ENCODE measurements around the gene TMC6. TPM values are rescaled to one million over a fixed set of nuclear protein-coding genes. Genes with fewer than 3 reads are reported as not detected.
"Not testable (repeated sequence)": the region's sequence is repeated elsewhere in the genome, so short reads cannot be mapped to it uniquely, and the experiment has no call there.

Gene TMC6
- polyA plus RNA-seq, 1 of the 3 experiments (the other 2 are of a cell fraction) = 5.5 TPM

DNA sequence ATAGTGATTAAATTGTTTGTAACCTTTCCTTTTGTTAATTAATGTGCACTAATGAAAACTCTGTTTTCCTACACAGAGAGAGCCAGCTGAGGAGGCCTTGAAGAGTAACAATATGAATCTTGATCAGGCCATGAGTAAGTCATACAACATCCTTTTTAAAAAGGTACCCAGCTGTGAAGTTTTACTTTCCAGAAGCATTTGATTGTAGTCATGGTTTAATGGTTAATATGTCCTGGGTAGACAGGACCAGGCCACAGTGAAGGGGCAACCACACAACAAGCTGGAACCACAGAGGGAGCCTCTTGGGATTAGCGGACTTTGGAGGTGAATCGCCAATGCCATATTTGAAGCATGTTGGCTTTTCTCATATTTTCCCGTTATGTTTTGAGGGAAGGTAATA is 55.6 kb downstream of the TMC6 start:
- H3K27ac ChIP-seq (ENCODE audit: low read depth in 2 of 2, low read length in 1 of 2) = no peak overlapping the region
- TF ChIP-seq GATA2 (CRISPR knock-in tag; IDR thresholded peaks at IDR 0.05) (no peak), SIN3A (IDR thresholded peaks at IDR 0.05; ENCODE audit: borderline replicate concordance, low read depth, low read length) (no peak), YY1 (IDR thresholded peaks at IDR 0.05; ENCODE audit: low read depth) (no peak)
- TF ChIP-seq, protein P1, sequence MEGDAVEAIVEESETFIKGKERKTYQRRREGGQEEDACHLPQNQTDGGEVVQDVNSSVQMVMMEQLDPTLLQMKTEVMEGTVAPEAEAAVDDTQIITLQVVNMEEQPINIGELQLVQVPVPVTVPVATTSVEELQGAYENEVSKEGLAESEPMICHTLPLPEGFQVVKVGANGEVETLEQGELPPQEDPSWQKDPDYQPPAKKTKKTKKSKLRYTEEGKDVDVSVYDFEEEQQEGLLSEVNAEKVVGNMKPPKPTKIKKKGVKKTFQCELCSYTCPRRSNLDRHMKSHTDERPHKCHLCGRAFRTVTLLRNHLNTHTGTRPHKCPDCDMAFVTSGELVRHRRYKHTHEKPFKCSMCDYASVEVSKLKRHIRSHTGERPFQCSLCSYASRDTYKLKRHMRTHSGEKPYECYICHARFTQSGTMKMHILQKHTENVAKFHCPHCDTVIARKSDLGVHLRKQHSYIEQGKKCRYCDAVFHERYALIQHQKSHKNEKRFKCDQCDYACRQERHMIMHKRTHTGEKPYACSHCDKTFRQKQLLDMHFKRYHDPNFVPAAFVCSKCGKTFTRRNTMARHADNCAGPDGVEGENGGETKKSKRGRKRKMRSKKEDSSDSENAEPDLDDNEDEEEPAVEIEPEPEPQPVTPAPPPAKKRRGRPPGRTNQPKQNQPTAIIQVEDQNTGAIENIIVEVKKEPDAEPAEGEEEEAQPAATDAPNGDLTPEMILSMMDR (IDR thresholded peaks at IDR 0.05) = no peak
- DNase-seq = no peak
- peaks cover 6% of the 10 kb centered on the region for H3F3A ChIP-seq (replicated peaks; ENCODE audit: insufficient read depth)
- H3K9ac ChIP-seq = no peak overlapping the region
- 96% methylated on average over 3 of the region's 3 CpGs for WGBS (ENCODE audit: low lambda C conversion rate)
- no peak overlapping the region for H3K4me3 ChIP-seq (ENCODE audit: low read depth in 2 of 2, low read length in 1 of 2)
- ChIA-PET POLR2A (no interaction called here), CTCF (interaction anchor here (1.4 to 2.3 kb wide), 4 partner anchors 11 to 54 kb away, joined by 4 to 12 read pairs (median 6); no protein-coding TSS in a partner anchor)
- H3K9me3 ChIP-seq = no peaks in the 10 kb centered on the region
- H3K36me3 ChIP-seq (replicated peaks in 1 of 2; ENCODE audit: control insufficient read depth in 1 of 2, insufficient read depth in 2 of 2, low read length in 1 of 2) = peaks cover 79 to 92% of the 10 kb centered on the region in 2 experiments
- no peaks in the 10 kb centered on the region for H4K20me1 ChIP-seq (ENCODE audit: insufficient read depth)
- H3K27me3 ChIP-seq (ENCODE audit: insufficient read depth) = no peaks in the 10 kb centered on the region
- H3K4me1 ChIP-seq (ENCODE audit: control insufficient read depth in 1 of 2, insufficient read depth in 2 of 2, low read depth in 1 of 2, low read length in 1 of 2) = no peaks in the 10 kb centered on the region
- H2AFZ ChIP-seq (ENCODE audit: low read depth) = no peak overlapping the region
- H3K9me2 ChIP-seq = no peaks in the 10 kb centered on the region
- H3K79me2 ChIP-seq (ENCODE audit: insufficient read depth) = no peaks in the 10 kb centered on the region
- H3K4me2 ChIP-seq = no peak overlapping the region

DNA sequence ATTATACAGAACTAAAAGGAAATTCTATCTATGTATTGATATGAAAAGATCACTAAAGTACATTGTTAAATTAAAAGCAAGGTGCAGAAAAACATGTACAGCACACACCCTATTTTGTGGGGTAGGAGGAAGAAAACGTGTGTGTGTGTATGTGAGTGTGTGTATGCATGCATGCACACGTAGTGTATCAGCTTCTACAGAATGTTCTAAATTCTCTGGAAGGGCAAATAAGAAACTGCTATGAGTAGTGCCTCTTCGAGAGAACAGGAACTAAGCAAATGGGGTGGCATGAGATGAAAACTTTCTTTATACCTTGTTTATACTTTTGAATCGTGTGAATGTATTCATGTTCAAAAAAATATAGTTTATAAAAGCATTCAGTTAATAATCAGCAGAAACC is 58.9 kb downstream of the TMC6 start:
- Histone ChIP-seq H2AFZ (ENCODE audit: low read depth) (no peak overlapping the region), H3K4me2 (no peak overlapping the region), H3K9me3 (no peaks in the 10 kb centered on the region), H3K9me2 (no peaks in the 10 kb centered on the region), H3K36me3 (replicated peaks in 1 of 2; ENCODE audit: control insufficient read depth in 1 of 2, insufficient read depth in 2 of 2, low read length in 1 of 2) (peaks cover 72 to 73% of the 10 kb centered on the region in 2 experiments), H3K9ac (no peak overlapping the region), H3K4me3 (ENCODE audit: low read depth in 2 of 2, low read length in 1 of 2) (no peak overlapping the region), H3K27ac (ENCODE audit: low read depth in 2 of 2, low read length in 1 of 2) (0 out of 4 replicates have a peak overlapping the region, but pooled peaks of 1 of the 2 experiments have one; percentile 1), H3K79me2 (ENCODE audit: insufficient read depth) (no peaks in the 10 kb centered on the region), H3F3A (replicated peaks; ENCODE audit: insufficient read depth) (peaks cover 6% of the 10 kb centered on the region), H4K20me1 (ENCODE audit: insufficient read depth) (no peaks in the 10 kb centered on the region), H3K27me3 (ENCODE audit: insufficient read depth) (no peaks in the 10 kb centered on the region), H3K4me1 (ENCODE audit: control insufficient read depth in 1 of 2, insufficient read depth in 2 of 2, low read depth in 1 of 2, low read length in 1 of 2) (no peaks in the 10 kb centered on the region)
- CTCF ChIA-PET = interaction anchor here (1.1 to 3.4 kb wide), 8 partner anchors 12 to 182 kb away, joined by 3 to 21 read pairs (median 5); no protein-coding TSS in a partner anchor
- DNase-seq = no peak
- POLR2A ChIA-PET = interaction anchor here (0.6 kb wide), 1 partner anchor 10 kb away, joined by 3 read pairs; no protein-coding TSS in a partner anchor
- WGBS (ENCODE audit: low lambda C conversion rate) = 82% methylated on average over 4 of the region's 4 CpGs
- TF ChIP-seq FOXJ3 (CRISPR knock-in tag; IDR thresholded peaks at IDR 0.05) = no peak
- no peak for TF ChIP-seq RXRA (IDR thresholded peaks at IDR 0.05; ENCODE audit: borderline replicate concordance, low read depth)
- TF ChIP-seq, protein P2, sequence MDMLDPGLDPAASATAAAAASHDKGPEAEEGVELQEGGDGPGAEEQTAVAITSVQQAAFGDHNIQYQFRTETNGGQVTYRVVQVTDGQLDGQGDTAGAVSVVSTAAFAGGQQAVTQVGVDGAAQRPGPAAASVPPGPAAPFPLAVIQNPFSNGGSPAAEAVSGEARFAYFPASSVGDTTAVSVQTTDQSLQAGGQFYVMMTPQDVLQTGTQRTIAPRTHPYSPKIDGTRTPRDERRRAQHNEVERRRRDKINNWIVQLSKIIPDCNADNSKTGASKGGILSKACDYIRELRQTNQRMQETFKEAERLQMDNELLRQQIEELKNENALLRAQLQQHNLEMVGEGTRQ (IDR thresholded peaks at IDR 0.05; ENCODE audit: borderline replicate concordance, low read depth, low read length) = no peak
- TF ChIP-seq FOSL2 (IDR thresholded peaks at IDR 0.05; ENCODE audit: borderline replicate concordance, low read depth) = no peak
- no peak for TF ChIP-seq YY1 (IDR thresholded peaks at IDR 0.05; ENCODE audit: low read depth)
- no peak for TF ChIP-seq TAF1 (IDR thresholded peaks at IDR 0.05; ENCODE audit: borderline replicate concordance, low read depth, low read length)
- no peak for TF ChIP-seq CHD2 (IDR thresholded peaks at IDR 0.05; ENCODE audit: low read length, partially characterized antibody)
- TF ChIP-seq, protein P1 (IDR thresholded peaks at IDR 0.05) = no peak

DNA sequence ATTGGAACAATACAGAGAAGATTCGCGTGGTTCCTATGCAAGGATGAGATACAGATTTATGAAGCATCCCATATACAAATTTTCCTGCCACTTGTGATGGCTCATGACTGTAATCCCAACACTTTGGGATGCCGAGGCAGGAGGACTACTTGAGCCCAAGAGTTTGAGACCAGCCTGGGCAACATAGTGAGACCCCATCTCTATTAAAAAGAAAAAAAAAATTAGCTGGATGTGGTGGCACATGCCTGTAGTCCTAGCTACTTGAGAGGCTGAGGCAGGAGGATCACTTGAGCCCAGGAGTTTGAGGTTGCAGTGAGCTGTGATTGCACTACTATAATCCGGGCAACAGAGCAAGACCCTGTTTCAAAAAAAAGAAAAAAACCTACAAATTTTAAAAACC is 61.6 kb downstream of the TMC6 start:
- CTCF ChIA-PET = interaction anchor here (0.9 to 3.7 kb wide), 5 partner anchors 18 to 47 kb away, joined by 3 to 15 read pairs (median 4); no protein-coding TSS in a partner anchor
- H3K79me2 ChIP-seq (ENCODE audit: insufficient read depth); H2AFZ ChIP-seq (ENCODE audit: low read depth); H3K27me3 ChIP-seq (ENCODE audit: insufficient read depth); H3K4me1 ChIP-seq (ENCODE audit: control insufficient read depth in 1 of 2, insufficient read depth in 2 of 2, low read depth in 1 of 2, low read length in 1 of 2); DNase-seq; H3K9me2 ChIP-seq; H3K9me3 ChIP-seq; H4K20me1 ChIP-seq (ENCODE audit: insufficient read depth); H3F3A ChIP-seq (replicated peaks; ENCODE audit: insufficient read depth); H3K4me2 ChIP-seq; POLR2A ChIA-PET; H3K4me3 ChIP-seq (ENCODE audit: low read depth in 2 of 2, low read length in 1 of 2); H3K27ac ChIP-seq (ENCODE audit: low read depth in 2 of 2, low read length in 1 of 2); H3K9ac ChIP-seq: not testable (repeated sequence)
- H3K36me3 ChIP-seq (replicated peaks in 1 of 2; ENCODE audit: control insufficient read depth in 1 of 2, insufficient read depth in 2 of 2, low read length in 1 of 2) = peaks cover 46 to 49% of the 10 kb centered on the region in 2 experiments
- WGBS (ENCODE audit: low lambda C conversion rate) = 98% methylated on average over 4 of the region's 4 CpGs

Measured in SK-N-SH (cell line).